HL-60 (cell line): Measurements from ENCODE around the gene ZNF383.
"Not testable (repeated sequence)": the region's sequence is repeated elsewhere in the genome, so short reads cannot be mapped to it uniquely, and the experiment has no call there.

ENCODE experiments used
- CTCF ChIP-seq: IDR thresholded peaks from one replicate; pipeline ENCODE4 v1.5.1; 2011; ENCODE audit warnings: low read length, control low read depth, inconsistent platforms; ENCODE audit not compliant: insufficient read depth
- GABPA ChIP-seq: IDR thresholded peaks from 2 replicates; pipeline ENCODE4 v1.6.1; 2012; ENCODE audit warnings: low read depth
- POLR2AphosphoS5 ChIP-seq: IDR thresholded peaks from 2 replicates; pipeline ENCODE4 v1.6.1; 2012; ENCODE audit warnings: low read depth
- REST ChIP-seq: IDR thresholded peaks from 2 replicates; pipeline ENCODE4 v1.6.1; 2012; ENCODE audit warnings: low read depth; ENCODE audit not compliant: insufficient replicate concordance
- SPI1 ChIP-seq: IDR thresholded peaks from 2 replicates; pipeline ENCODE4 v1.6.1; 2012; ENCODE audit warnings: low read depth, mild to moderate bottlenecking, borderline replicate concordance

GRCh38 chr19:37280656-37281055 is 62.6 kb downstream of the ZNF383 start:
- TF ChIP-seq POLR2AphosphoS5, CTCF, GABPA, REST, SPI1: not testable (repeated sequence)
